AG04450 (cell line): ENCODE data around the gene TRERF1. TPM values are rescaled to one million over a fixed set of nuclear protein-coding genes. Genes with fewer than 3 reads are reported as not detected.

Experiments
- CTCF ChIA-PET: fragments of 300-600, 350-600 bp; formaldehyde crosslinking; extraction: SDS; loops from one replicate; lab custom pipeline; 2022; ENCODE audit warnings: antibody characterized with exemption, inconsistent platforms; lab: Charles Lee
- POLR2A ChIA-PET: fragments of 350-600 bp; formaldehyde crosslinking; extraction: SDS; loops from one replicate; lab custom pipeline; 2021; ENCODE audit warnings: antibody characterized with exemption, inconsistent platforms; lab: Yijun Ruan, JAX
- DNase-seq: peaks from one replicate; pipeline ENCODE4 v3.0.0-alpha.2; 2011; ENCODE audit warnings: low read depth, low spot score
- H3K27ac ChIP-seq: one replicate; pipeline ENCODE4 v1.5.1; 2012; ENCODE audit warnings: low read depth, low read length, control low read depth
- H3K27me3 ChIP-seq: one replicate; pipeline ENCODE4 v1.6.0; 2012; ENCODE audit warnings: low read length; ENCODE audit not compliant: control insufficient read depth, insufficient read depth
- H3K4me3 ChIP-seq: 2 replicates; pipeline ENCODE4 v1.5.1; 2011; ENCODE audit warnings: mild to moderate bottlenecking, low read depth, low read length, control low read depth
- H3K9me3 ChIP-seq: 2 replicates; pipeline ENCODE4 v1.5.1; 2012; ENCODE audit warnings: low read length; ENCODE audit not compliant: control insufficient read depth, insufficient read depth
- polyA plus RNA-seq: library from polyadenylated mRNA; depleted of rRNA; stranded (reverse); fragments of >200 nt; gene quantifications from 2 replicates; pipeline ENCODE4 v1.2.3, GENCODE V29; 2011
- TF ChIP-seq, protein P1 (sequence below): IDR thresholded peaks from 2 replicates; pipeline ENCODE4 v1.5.1; 2011; ENCODE audit warnings: low read depth, low read length, control low read depth, inconsistent platforms

Gene TRERF1
- polyA plus RNA-seq, 1 experiment: 7.3 TPM

DNA sequence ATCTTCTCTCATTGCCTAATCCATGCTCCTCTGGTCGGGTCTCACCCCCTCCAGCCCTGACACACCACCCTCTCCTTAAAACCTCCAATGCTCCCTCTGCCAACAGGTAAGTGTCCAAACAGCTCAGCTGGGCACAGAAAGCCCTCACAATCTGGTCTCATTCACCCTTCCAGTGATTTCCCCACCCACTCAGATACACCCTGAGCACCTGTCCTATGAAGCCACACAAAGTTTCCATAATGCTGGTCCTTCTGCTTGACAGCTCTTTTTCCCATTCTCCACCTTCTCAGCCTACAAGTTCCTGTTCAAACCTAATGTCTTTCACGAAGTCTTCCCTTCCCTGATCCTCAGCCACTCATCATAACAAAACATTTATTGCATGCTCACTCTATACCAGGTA lies 164.0 kb downstream of the TRERF1 start:
- TF ChIP-seq, protein P1, sequence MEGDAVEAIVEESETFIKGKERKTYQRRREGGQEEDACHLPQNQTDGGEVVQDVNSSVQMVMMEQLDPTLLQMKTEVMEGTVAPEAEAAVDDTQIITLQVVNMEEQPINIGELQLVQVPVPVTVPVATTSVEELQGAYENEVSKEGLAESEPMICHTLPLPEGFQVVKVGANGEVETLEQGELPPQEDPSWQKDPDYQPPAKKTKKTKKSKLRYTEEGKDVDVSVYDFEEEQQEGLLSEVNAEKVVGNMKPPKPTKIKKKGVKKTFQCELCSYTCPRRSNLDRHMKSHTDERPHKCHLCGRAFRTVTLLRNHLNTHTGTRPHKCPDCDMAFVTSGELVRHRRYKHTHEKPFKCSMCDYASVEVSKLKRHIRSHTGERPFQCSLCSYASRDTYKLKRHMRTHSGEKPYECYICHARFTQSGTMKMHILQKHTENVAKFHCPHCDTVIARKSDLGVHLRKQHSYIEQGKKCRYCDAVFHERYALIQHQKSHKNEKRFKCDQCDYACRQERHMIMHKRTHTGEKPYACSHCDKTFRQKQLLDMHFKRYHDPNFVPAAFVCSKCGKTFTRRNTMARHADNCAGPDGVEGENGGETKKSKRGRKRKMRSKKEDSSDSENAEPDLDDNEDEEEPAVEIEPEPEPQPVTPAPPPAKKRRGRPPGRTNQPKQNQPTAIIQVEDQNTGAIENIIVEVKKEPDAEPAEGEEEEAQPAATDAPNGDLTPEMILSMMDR: no peak
- H3K9me3 ChIP-seq: no peaks in the 10 kb centered on the region
- no peak for DNase-seq
- H3K27ac ChIP-seq: no peak overlapping the region
- no peaks in the 10 kb centered on the region for H3K27me3 ChIP-seq
- POLR2A ChIA-PET: no interaction called here
- CTCF ChIA-PET: no interaction called here
- H3K4me3 ChIP-seq: no peak overlapping the region

DNA sequence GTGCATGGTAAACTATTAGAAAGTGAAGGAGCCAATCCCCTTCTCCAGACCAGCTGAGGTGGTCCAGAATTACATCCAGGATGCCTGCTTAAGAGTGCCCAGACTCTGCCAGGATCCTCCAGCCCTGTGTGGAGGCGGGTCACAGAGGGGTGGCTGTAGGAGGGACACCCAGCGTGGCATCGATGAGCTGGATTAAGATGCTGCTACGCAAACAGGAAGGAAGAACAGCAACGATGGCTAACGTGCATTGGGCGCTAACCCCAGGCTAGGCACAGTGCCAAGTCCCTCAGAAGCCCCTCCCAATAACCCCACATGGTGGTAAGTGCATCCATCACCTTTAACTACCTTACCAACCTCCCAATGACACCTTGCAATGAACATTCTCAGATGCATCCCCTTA lies 170.2 kb downstream of the TRERF1 start:
- CTCF ChIA-PET: interaction anchor here (5.5 kb wide), 1 partner anchor 266 kb away, joined by 23 read pairs; no protein-coding TSS in a partner anchor
- no peak for DNase-seq
- Histone ChIP-seq H3K27ac (no peak overlapping the region), H3K4me3 (no peak overlapping the region), H3K27me3 (no peaks in the 10 kb centered on the region), H3K9me3 (no peaks in the 10 kb centered on the region; the same call in 1 of the 2 replicates)
- POLR2A ChIA-PET: no interaction called here
- TF ChIP-seq, protein P1: no peak

DNA sequence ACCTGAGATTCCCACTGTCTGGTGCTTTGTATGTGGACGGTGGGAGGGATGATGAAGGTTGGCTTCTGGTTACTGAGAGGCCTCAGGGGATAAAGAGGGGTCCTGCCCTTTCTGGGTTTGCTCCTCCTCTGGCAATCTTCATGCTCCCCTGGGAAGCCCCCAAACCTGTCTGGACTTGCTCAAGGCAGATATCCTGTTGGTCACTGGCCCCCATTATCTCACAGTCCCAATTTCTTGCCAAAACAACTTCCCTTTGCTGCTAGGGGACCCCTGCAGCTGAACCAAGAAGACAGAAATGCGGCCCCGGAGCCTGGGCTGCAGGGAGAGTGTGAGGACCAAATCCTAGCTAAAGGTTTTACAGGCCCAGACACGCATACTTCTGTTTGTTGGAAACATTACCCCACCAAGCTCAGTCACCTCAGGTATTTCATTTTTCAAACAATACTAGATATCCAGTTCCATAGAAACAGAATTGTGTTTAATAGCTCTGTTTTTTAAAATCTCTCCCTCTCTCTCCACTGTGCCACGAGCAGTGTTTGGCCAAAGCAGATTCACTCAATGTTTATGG lies 170.7 kb downstream of the TRERF1 start:
- no peaks in the 10 kb centered on the region for H3K27me3 ChIP-seq
- ChIA-PET POLR2A (no interaction called here), CTCF (interaction anchor here (5.5 kb wide), 1 partner anchor 266 kb away, joined by 23 read pairs; no protein-coding TSS in a partner anchor)
- no peak for DNase-seq
- H3K27ac ChIP-seq: no peak overlapping the region
- TF ChIP-seq, protein P1: no peak
- no peak overlapping the region for H3K4me3 ChIP-seq
- H3K9me3 ChIP-seq: no peaks in the 10 kb centered on the region; the same call in 1 of the 2 replicates

DNA sequence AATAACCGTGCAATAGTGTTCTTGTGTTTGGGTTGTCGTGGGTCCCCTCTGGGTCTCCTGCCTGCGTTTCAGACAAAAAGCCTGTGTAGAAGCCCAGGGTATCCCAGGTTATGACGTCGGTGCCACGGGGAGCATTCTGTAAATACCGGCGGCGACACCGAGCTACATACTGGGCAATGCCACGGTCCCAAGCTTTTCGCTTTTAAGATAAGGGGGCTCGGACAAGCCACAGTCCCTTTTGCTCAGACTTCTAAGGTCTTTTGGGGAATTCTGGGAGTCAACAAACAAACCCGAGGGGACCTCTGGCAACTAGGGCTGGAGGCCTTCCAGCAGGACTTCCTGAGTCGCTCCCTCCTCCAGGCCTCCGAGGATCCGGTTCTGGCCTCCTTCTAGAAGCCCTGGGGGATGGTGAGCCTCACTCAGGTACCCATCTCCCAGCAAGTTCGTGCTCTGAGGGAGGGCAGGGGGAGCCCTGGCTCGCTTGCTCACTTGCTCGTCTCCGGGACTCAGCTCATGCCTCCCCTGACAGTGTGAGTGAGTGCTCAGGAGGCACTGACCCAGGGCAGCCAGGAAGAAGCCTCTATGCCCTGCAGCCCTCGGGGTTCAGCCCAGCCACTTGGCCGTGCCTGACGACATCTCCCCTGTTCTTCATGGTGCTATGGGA lies 171.6 kb downstream of the TRERF1 start:
- H3K9me3 ChIP-seq: no peaks in the 10 kb centered on the region; the same call in 1 of the 2 replicates
- peak overlapping the region; percentile 65 for H3K27ac ChIP-seq
- POLR2A ChIA-PET: no interaction called here
- DNase-seq: no peak
- H3K27me3 ChIP-seq: no peaks in the 10 kb centered on the region
- TF ChIP-seq, protein P1: no peak
- CTCF ChIA-PET: interaction anchor here (1.5 to 5.5 kb wide), 2 partner anchors 65 to 267 kb away, joined by 4 to 23 read pairs; no protein-coding TSS in a partner anchor
- no peak overlapping the region for H3K4me3 ChIP-seq
